Vagina (tissue), 2 donors: ENCODE data around the gene TMEM236.

Experiments
- POLR2A ChIP-seq, 2 donors: fragments of 450-650 bp; IDR thresholded peaks; one replicate each; pipeline ENCODE4 v1.6.1; 2017; ENCODE audit warnings: antibody characterized with exemption in 2 of 2, mild to moderate bottlenecking in 2 of 2, moderate library complexity in 2 of 2
- TF ChIP-seq, protein P1 (sequence below), 3 experiments: fragments of 450-650 bp in 2 of 3; fragments of 200-600 bp in 1 of 3; sonication (generic) in 1 of 3; IDR thresholded peaks; one replicate each; pipeline ENCODE4 v1.5.1; 2017 to 2019; ENCODE audit warnings: antibody characterized with exemption in 3 of 3, mild to moderate bottlenecking in 2 of 3, moderate library complexity in 2 of 3

GRCh38 chr10:17795083-17795482, 43.1 kb downstream of the TMEM236 start:
- TF ChIP-seq, protein P1, sequence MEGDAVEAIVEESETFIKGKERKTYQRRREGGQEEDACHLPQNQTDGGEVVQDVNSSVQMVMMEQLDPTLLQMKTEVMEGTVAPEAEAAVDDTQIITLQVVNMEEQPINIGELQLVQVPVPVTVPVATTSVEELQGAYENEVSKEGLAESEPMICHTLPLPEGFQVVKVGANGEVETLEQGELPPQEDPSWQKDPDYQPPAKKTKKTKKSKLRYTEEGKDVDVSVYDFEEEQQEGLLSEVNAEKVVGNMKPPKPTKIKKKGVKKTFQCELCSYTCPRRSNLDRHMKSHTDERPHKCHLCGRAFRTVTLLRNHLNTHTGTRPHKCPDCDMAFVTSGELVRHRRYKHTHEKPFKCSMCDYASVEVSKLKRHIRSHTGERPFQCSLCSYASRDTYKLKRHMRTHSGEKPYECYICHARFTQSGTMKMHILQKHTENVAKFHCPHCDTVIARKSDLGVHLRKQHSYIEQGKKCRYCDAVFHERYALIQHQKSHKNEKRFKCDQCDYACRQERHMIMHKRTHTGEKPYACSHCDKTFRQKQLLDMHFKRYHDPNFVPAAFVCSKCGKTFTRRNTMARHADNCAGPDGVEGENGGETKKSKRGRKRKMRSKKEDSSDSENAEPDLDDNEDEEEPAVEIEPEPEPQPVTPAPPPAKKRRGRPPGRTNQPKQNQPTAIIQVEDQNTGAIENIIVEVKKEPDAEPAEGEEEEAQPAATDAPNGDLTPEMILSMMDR (IDR thresholded peaks at IDR 0.05) = no peak
- no peak for TF ChIP-seq POLR2A (IDR thresholded peaks at IDR 0.05)
